Rectal smooth muscle tissue (tissue), 1 donor: ENCODE data around the gene S100P.

Source experiments
- H3K27ac ChIP-seq: one replicate; pipeline ENCODE4 v1.7.0; 2013; ENCODE audit warnings: low read depth, low read length, inconsistent platforms
- H3K27me3 ChIP-seq: one replicate; pipeline ENCODE4 v1.7.0; 2013; ENCODE audit warnings: low read length; ENCODE audit not compliant: control insufficient read depth, insufficient read depth
- H3K36me3 ChIP-seq: one replicate; pipeline ENCODE4 v1.7.0; 2013; ENCODE audit warnings: low read length; ENCODE audit not compliant: control insufficient read depth, insufficient read depth
- H3K4me1 ChIP-seq: one replicate; pipeline ENCODE4 v1.7.0; 2013; ENCODE audit warnings: low read length; ENCODE audit not compliant: control insufficient read depth, insufficient read depth
- H3K4me3 ChIP-seq: one replicate; pipeline ENCODE4 v1.7.0; 2013; ENCODE audit warnings: low read length
- H3K9ac ChIP-seq: one replicate; pipeline ENCODE4 v1.7.0; 2013; ENCODE audit warnings: low read length

Gene S100P

GRCh38 chr4:6734165-6734786 lies 40.6 kb downstream of the S100P start:
- H3K4me3 ChIP-seq: no peak overlapping the region
- no peaks in the 10 kb centered on the region for H3K36me3 ChIP-seq
- H3K27me3 ChIP-seq: no peaks in the 10 kb centered on the region
- no peak overlapping the region for H3K9ac ChIP-seq
- no peak overlapping the region for H3K27ac ChIP-seq
- no peaks in the 10 kb centered on the region for H3K4me1 ChIP-seq

- Histone ChIP-seq H3K27ac (no peak overlapping the region), H3K4me3 (no peak overlapping the region), H3K4me1 (no peaks in the 10 kb centered on the region), H3K36me3 (no peaks in the 10 kb centered on the region), H3K9ac (no peak overlapping the region), H3K27me3 (no peaks in the 10 kb centered on the region)
These were observed 46.2 kb downstream of the S100P start for GRCh38 chr4:6739920-6740319.

- Histone ChIP-seq H3K27ac (no peak overlapping the region), H3K27me3 (no peaks in the 10 kb centered on the region), H3K36me3 (no peaks in the 10 kb centered on the region), H3K4me3 (no peak overlapping the region), H3K9ac (no peak overlapping the region), H3K4me1 (no peaks in the 10 kb centered on the region)
These were observed 46.7 kb downstream of the S100P start for GRCh38 chr4:6740347-6740746.

GRCh38 chr4:6742507-6742906 lies 48.8 kb downstream of the S100P start:
- Histone ChIP-seq H3K4me1 (no peaks in the 10 kb centered on the region), H3K27me3 (no peaks in the 10 kb centered on the region), H3K4me3 (no peak overlapping the region), H3K27ac (no peak overlapping the region), H3K9ac (no peak overlapping the region), H3K36me3 (no peaks in the 10 kb centered on the region)

GRCh38 chr4:6742989-6743388 lies 49.3 kb downstream of the S100P start:
- no peaks in the 10 kb centered on the region for H3K27me3 ChIP-seq
- H3K36me3 ChIP-seq: no peaks in the 10 kb centered on the region
- H3K9ac ChIP-seq: no peak overlapping the region
- no peaks in the 10 kb centered on the region for H3K4me1 ChIP-seq
- no peak overlapping the region for H3K27ac ChIP-seq
- no peak overlapping the region for H3K4me3 ChIP-seq
